T-helper 1 cell (primary cell): ENCODE results near the gene CLN5.
A peak's percentile ranks its signal among the peaks of the same experiment; 100 is the strongest.
"Not testable (repeated sequence)": the region's sequence is repeated elsewhere in the genome, so short reads cannot be mapped to it uniquely, and the experiment has no call there.

Experiments
- DNase-seq, 5 donors: peaks; one replicate each; pipeline ENCODE4 v3.0.0-alpha.2; 2012 to 2020

Gene CLN5

GRCh38 chr13:76976490-76976889 lies 15.4 kb upstream of the CLN5 start:
- no peak for DNase-seq

- no peak for DNase-seq
Observed at GRCh38 chr13:76976929-76977328, 15.0 kb upstream of the CLN5 start.

GRCh38 chr13:76980075-76980718 lies 11.7 kb upstream of the CLN5 start:
- peak; percentile 65 to 79 (median 78) for DNase-seq

GRCh38 chr13:76982061-76982460 lies 9.8 kb upstream of the CLN5 start:
- DNase-seq = no peak

GRCh38 chr13:76983676-76984075 lies 8.2 kb upstream of the CLN5 start:
- DNase-seq = no peak

- DNase-seq = peak; percentile 60 to 92 (median 73)
Observed at GRCh38 chr13:76991432-76991795, 467 bp upstream of the CLN5 start.

GRCh38 chr13:76992548-76993001 lies 694 bp downstream of the CLN5 start:
- DNase-seq = peak in 2 of 5 donors; percentile 10 to 11

GRCh38 chr13:76993021-76993420 lies 1.1 kb downstream of the CLN5 start:
- DNase-seq = no peak

- DNase-seq = no peak
Observed at GRCh38 chr13:76993473-76993872, 1.6 kb downstream of the CLN5 start.

- no peak for DNase-seq
Observed at GRCh38 chr13:76994281-76994680, 2.4 kb downstream of the CLN5 start.

GRCh38 chr13:77000475-77000874 lies 8.6 kb downstream of the CLN5 start:
- DNase-seq = no peak

GRCh38 chr13:77001540-77001939 lies 9.7 kb downstream of the CLN5 start:
- no peak for DNase-seq

GRCh38 chr13:77001963-77002587 lies 10.2 kb downstream of the CLN5 start:
- DNase-seq = no peak

- no peak for DNase-seq
Observed at GRCh38 chr13:77002590-77003190, 10.8 kb downstream of the CLN5 start.

GRCh38 chr13:77008337-77008736 lies 16.5 kb downstream of the CLN5 start:
- DNase-seq = not testable (repeated sequence)

- peak in 1 of 5 donors; percentile 68 for DNase-seq
Observed at GRCh38 chr13:77009011-77009410, 17.1 kb downstream of the CLN5 start.

GRCh38 chr13:77009719-77010118 lies 17.8 kb downstream of the CLN5 start:
- not testable (repeated sequence) for DNase-seq

- DNase-seq = no peak
Observed at GRCh38 chr13:77013853-77014542, 22.1 kb downstream of the CLN5 start.

GRCh38 chr13:77014906-77015685 lies 23.2 kb downstream of the CLN5 start:
- no peak for DNase-seq

GRCh38 chr13:77016251-77016812 lies 24.5 kb downstream of the CLN5 start:
- no peak for DNase-seq

GRCh38 chr13:77016888-77017623 lies 25.2 kb downstream of the CLN5 start:
- DNase-seq = no peak

- DNase-seq = no peak
Observed at GRCh38 chr13:77019756-77020155, 27.9 kb downstream of the CLN5 start.
